H9 (cell line): ENCODE data around the gene CLDN20. TPM values are rescaled to one million over a fixed set of nuclear protein-coding genes. Genes with fewer than 3 reads are reported as not detected.

Experiments used
- DNase-seq: peaks from one replicate; pipeline ENCODE4 v3.0.0-alpha.2; 2017
- H2AFZ ChIP-seq: one replicate; pipeline ENCODE4 v1.6.1; 2013; ENCODE audit warnings: mild to moderate bottlenecking, low read length, control low read depth, moderate library complexity
- H2AK5ac ChIP-seq: 2 replicates; pipeline ENCODE4 v1.6.1; 2013; ENCODE audit warnings: low read length, control low read depth, mixed read lengths; ENCODE audit not compliant: insufficient read length
- H2BK120ac ChIP-seq: one replicate; pipeline ENCODE4 v1.6.1; 2013; ENCODE audit warnings: low read depth, mild to moderate bottlenecking, low read length, control low read depth, inconsistent platforms; ENCODE audit not compliant: poor library complexity, severe bottlenecking
- H2BK12ac ChIP-seq: 2 replicates; pipeline ENCODE4 v1.6.1; 2013; ENCODE audit warnings: low read length, control low read depth, mixed read lengths, low read depth; ENCODE audit not compliant: insufficient read length
- H2BK15ac ChIP-seq: 2 replicates; pipeline ENCODE4 v1.6.1; 2013; ENCODE audit warnings: low read depth, low read length, control low read depth
- H2BK20ac ChIP-seq: one replicate; pipeline ENCODE4 v1.6.1; 2013; ENCODE audit warnings: low read depth, mild to moderate bottlenecking, low read length, control low read depth, inconsistent platforms; ENCODE audit not compliant: poor library complexity, severe bottlenecking
- H2BK5ac ChIP-seq: 2 replicates; pipeline ENCODE4 v1.6.1; 2013; ENCODE audit warnings: low read length, control low read depth, mixed read lengths; ENCODE audit not compliant: insufficient read length
- H3K14ac ChIP-seq: 2 replicates; pipeline ENCODE4 v1.6.1; 2013; ENCODE audit warnings: low read length, control low read depth; ENCODE audit not compliant: insufficient read depth
- H3K18ac ChIP-seq: 2 replicates; pipeline ENCODE4 v1.6.1; 2013; ENCODE audit warnings: low read depth, mild to moderate bottlenecking, mixed read lengths, low read length, control low read depth; ENCODE audit not compliant: insufficient read length
- H3K23ac ChIP-seq: 2 replicates; pipeline ENCODE4 v1.6.1; 2013; ENCODE audit warnings: low read length, control low read depth, mixed read lengths, low read depth; ENCODE audit not compliant: insufficient read length
- H3K23me2 ChIP-seq: 2 replicates; pipeline ENCODE4 v1.6.1; 2013; ENCODE audit warnings: low read depth, mild to moderate bottlenecking, mixed read lengths, low read length, control low read depth; ENCODE audit not compliant: insufficient read length, poor library complexity, severe bottlenecking
- H3K27ac ChIP-seq: 2 replicates; pipeline ENCODE4 v1.5.1; 2013; ENCODE audit warnings: low read length, control low read depth, mixed read lengths, low read depth; ENCODE audit not compliant: insufficient read length
- H3K27me3 ChIP-seq: 2 replicates; pipeline ENCODE4 v1.6.1; 2013; ENCODE audit warnings: low read length, control low read depth, inconsistent platforms; ENCODE audit not compliant: insufficient read depth
- H3K4ac ChIP-seq: 2 replicates; pipeline ENCODE4 v1.6.1; 2013; ENCODE audit warnings: low read depth, mild to moderate bottlenecking, control low read depth, inconsistent platforms, low read length, moderate library complexity
- H3K4me1 ChIP-seq: 2 replicates; pipeline ENCODE4 v1.6.1; 2013; ENCODE audit warnings: low read length, control low read depth, inconsistent platforms; ENCODE audit not compliant: insufficient read depth
- H3K4me2 ChIP-seq: 2 replicates; pipeline ENCODE4 v1.6.1; 2013; ENCODE audit warnings: low read length, control low read depth, mixed read lengths; ENCODE audit not compliant: insufficient read length, insufficient read depth
- H3K56ac ChIP-seq: 2 replicates; pipeline ENCODE4 v1.6.1; 2013; ENCODE audit warnings: low read depth, mild to moderate bottlenecking, mixed read lengths, low read length, control low read depth; ENCODE audit not compliant: insufficient read length
- H3K79me1 ChIP-seq: 2 replicates; pipeline ENCODE4 v1.6.1; 2013; ENCODE audit warnings: low read depth, mild to moderate bottlenecking, moderate library complexity, low read length, control low read depth, inconsistent platforms; ENCODE audit not compliant: insufficient read depth, poor library complexity, severe bottlenecking
- H3K79me2 ChIP-seq: 2 replicates; pipeline ENCODE4 v1.6.1; 2013; ENCODE audit warnings: low read length, control low read depth, inconsistent platforms; ENCODE audit not compliant: insufficient read depth
- H3K9ac ChIP-seq: 2 replicates; pipeline ENCODE4 v1.6.1; 2013; ENCODE audit warnings: low read length, control low read depth, mixed read lengths; ENCODE audit not compliant: insufficient read length; ENCODE audit errors: extremely low read depth
- H3K9me3 ChIP-seq: one replicate; pipeline ENCODE4 v1.6.1; 2013; ENCODE audit warnings: low read depth, low read length, inconsistent platforms; ENCODE audit not compliant: control insufficient read depth
- H3T11ph ChIP-seq: one replicate; pipeline ENCODE4 v1.6.1; 2013; ENCODE audit warnings: mild to moderate bottlenecking, low read length, control low read depth, inconsistent platforms
- H4K20me1 ChIP-seq: one replicate; pipeline ENCODE4 v1.6.1; 2013; ENCODE audit not compliant: control insufficient read depth, insufficient read length, insufficient read depth
- H4K5ac ChIP-seq: 2 replicates; pipeline ENCODE4 v1.6.1; 2013; ENCODE audit warnings: low read depth, mild to moderate bottlenecking, mixed read lengths, low read length, control low read depth; ENCODE audit not compliant: insufficient read length
- H4K8ac ChIP-seq: replicated peaks from 2 replicates; pipeline ENCODE4 v1.6.1; 2013; ENCODE audit warnings: low read length, control low read depth, mixed read lengths, low read depth; ENCODE audit not compliant: insufficient read length
- H4K91ac ChIP-seq: 2 replicates; pipeline ENCODE4 v1.6.1; 2013; ENCODE audit warnings: low read depth, mild to moderate bottlenecking, moderate library complexity, mixed read lengths, low read length, control low read depth; ENCODE audit not compliant: insufficient read length
- H3K27ac Mint-ChIP-seq, 3 experiments: 2 replicates in 2 of 3; 3 replicates in 1 of 3; pipeline ENCODE4 v1.8.0; 2020 to 2021; ENCODE audit warnings: mixed read lengths in 3 of 3, mild to moderate bottlenecking in 1 of 3, moderate library complexity in 1 of 3
- H3K27me3 Mint-ChIP-seq: 2 replicates; pipeline ENCODE4 v1.8.0; 2021; ENCODE audit warnings: low read depth, mild to moderate bottlenecking, moderate library complexity, mixed read lengths
- H3K36me3 Mint-ChIP-seq, 3 experiments: 2 replicates in 2 of 3; 3 replicates in 1 of 3; pipeline ENCODE4 v1.8.0; 2020 to 2021; ENCODE audit warnings: low read depth in 3 of 3, mixed read lengths in 3 of 3; ENCODE audit not compliant: insufficient read depth in 1 of 3
- H3K4me1 Mint-ChIP-seq, 2 experiments: 2 replicates each; pipeline ENCODE4 v1.8.0; 2020; ENCODE audit warnings: mixed read lengths in 2 of 2
- H3K4me3 Mint-ChIP-seq, 2 experiments: 2 replicates in 1 of 2; 3 replicates in 1 of 2; pipeline ENCODE4 v1.8.0; 2020 to 2021; ENCODE audit warnings: mild to moderate bottlenecking in 2 of 2, mixed read lengths in 2 of 2, moderate library complexity in 1 of 2
- H3K9me3 Mint-ChIP-seq, 2 experiments: 2 replicates in 1 of 2; 3 replicates in 1 of 2; pipeline ENCODE4 v1.8.0; 2020; ENCODE audit warnings: mild to moderate bottlenecking in 2 of 2, mixed read lengths in 2 of 2, moderate library complexity in 1 of 2
- CTCF ChIP-seq: fragments of 200-600 bp; sonication (generic); conservative IDR thresholded peaks from 3 replicates; pipeline ENCODE4 v1.8.0; 2021; ENCODE audit warnings: antibody characterized with exemption, mild to moderate bottlenecking
- WGBS: extraction: QIAGEN DNeasy Blood & Tissue Kit; methylation state at CpG from one replicate; pipeline ENCODE4 v1.1.7; 2013; ENCODE audit warnings: missing lambda C conversion rate, low lambda C conversion rate, mixed read lengths; ENCODE audit not compliant: insufficient read length; ENCODE audit errors: extremely low coverage; 5-methylcytosine and 5-hydroxymethylcytosine counted together
- total RNA-seq: library from RNA; stranded (reverse); gene quantifications from 2 replicates; pipeline ENCODE4 v1.2.1, GENCODE V29; 2021

CLDN20 gene
- total RNA-seq, 1 experiment from 2014 or later = not detected

- WGBS = no CpG with 5 or more reads among the region's 4 CpGs
- H3K27ac ChIP-seq = no peak overlapping the region
These were observed 39.6 kb downstream of the CLDN20 start for GRCh38 chr6:155303361-155303870.

More at GRCh38 chr6:155303361-155303870, 39.6 kb downstream of the CLDN20 start:
- Mint-ChIP-seq H3K4me3 (no peak overlapping the region), H3K4me1 (peaks cover 13 to 19% of the 10 kb centered on the region in 2 experiments), H3K27ac (no peak overlapping the region), H3K36me3 (peaks cover 14 to 45% (median 44%) of the 10 kb centered on the region in 3 experiments), H3K27me3 (no peaks in the 10 kb centered on the region), H3K9me3 (no peaks in the 10 kb centered on the region)
- Histone ChIP-seq H3K4ac (no peak overlapping the region), H3T11ph (no peak overlapping the region), H3K23me2 (no peaks in the 10 kb centered on the region), H2BK15ac (no peak overlapping the region), H3K79me2 (no peaks in the 10 kb centered on the region), H2BK20ac (no peak overlapping the region), H3K4me1 (no peaks in the 10 kb centered on the region), H4K5ac (no peak overlapping the region), H3K27me3 (no peaks in the 10 kb centered on the region), H4K20me1 (no peaks in the 10 kb centered on the region), H2BK12ac (no peak overlapping the region), H2BK120ac (no peak overlapping the region), H3K9ac (no peak overlapping the region), H2AK5ac (no peak overlapping the region), H3K79me1 (no peaks in the 10 kb centered on the region), H2AFZ (no peak overlapping the region), H3K56ac (no peak overlapping the region), H3K23ac (no peak overlapping the region), H4K8ac (no peak overlapping the region), H3K4me2 (no peak overlapping the region), H4K91ac (no peak overlapping the region), H3K14ac (no peak overlapping the region), H3K18ac (no peak overlapping the region), H3K9me3 (no peaks in the 10 kb centered on the region), H2BK5ac (no peak overlapping the region)
- TF ChIP-seq CTCF = no peak
- DNase-seq = no peak
